ENCODE results near the gene MAGEB17.
"Not testable (repeated sequence)": the region's sequence is repeated elsewhere in the genome, so short reads cannot be mapped to it uniquely, and the experiment has no call there.

Gene MAGEB17

GRCh38 chrX:16148896-16149295 lies 18.4 kb upstream of the MAGEB17 start:
- ATAC-seq (ENCODE audit: insufficient read depth, low read depth) (no peak), DNase-seq (no peak)
- Histone ChIP-seq H3K4me2 (ENCODE audit: insufficient read depth, low read length) (no peak overlapping the region), H3K9me3 (ENCODE audit: insufficient read depth, low read length, severe bottlenecking) (no peaks in the 10 kb centered on the region), H3K9ac (ENCODE audit: low read depth, low read length) (no peak overlapping the region), H3K27me3 (ENCODE audit: insufficient read depth, low read length, poor library complexity) (no peaks in the 10 kb centered on the region), H2AFZ (ENCODE audit: low read depth, low read length) (no peak overlapping the region), H3K4me3 (ENCODE audit: low read depth in 1 of 2, low read length in 2 of 2) (no peak overlapping the region), H3K4me1 (ENCODE audit: insufficient read depth, low read length) (no peaks in the 10 kb centered on the region), H3K79me2 (ENCODE audit: insufficient read depth, low read length) (no peaks in the 10 kb centered on the region), H3K36me3 (ENCODE audit: insufficient read depth, low read length) (no peaks in the 10 kb centered on the region), H3K27ac (ENCODE audit: low read length) (no peak overlapping the region), H4K20me1 (ENCODE audit: insufficient read depth, low read length) (no peaks in the 10 kb centered on the region)
- TF ChIP-seq EZH2 (IDR thresholded peaks at IDR 0.05; ENCODE audit: borderline replicate concordance, low read depth, low read length, severe bottlenecking) (no peak), CTCF (IDR thresholded peaks at IDR 0.05; ENCODE audit: borderline replicate concordance, extremely low read depth, low read length, poor library complexity, severe bottlenecking) (no peak)

- Histone ChIP-seq H3K27ac (ENCODE audit: low read length) (no peak overlapping the region), H2AFZ (ENCODE audit: low read depth, low read length) (no peak overlapping the region), H4K20me1 (ENCODE audit: insufficient read depth, low read length) (no peaks in the 10 kb centered on the region), H3K9ac (ENCODE audit: low read depth, low read length) (no peak overlapping the region), H3K4me1 (ENCODE audit: insufficient read depth, low read length) (no peaks in the 10 kb centered on the region), H3K4me2 (ENCODE audit: insufficient read depth, low read length) (no peak overlapping the region), H3K79me2 (ENCODE audit: insufficient read depth, low read length) (no peaks in the 10 kb centered on the region), H3K27me3 (ENCODE audit: insufficient read depth, low read length, poor library complexity) (no peaks in the 10 kb centered on the region), H3K36me3 (ENCODE audit: insufficient read depth, low read length) (no peaks in the 10 kb centered on the region), H3K4me3 (ENCODE audit: low read depth in 1 of 2, low read length in 2 of 2) (no peak overlapping the region), H3K9me3 (ENCODE audit: insufficient read depth, low read length, severe bottlenecking) (no peaks in the 10 kb centered on the region)
- TF ChIP-seq EZH2 (IDR thresholded peaks at IDR 0.05; ENCODE audit: borderline replicate concordance, low read depth, low read length, severe bottlenecking) = no peak
- no peak for DNase-seq
- ATAC-seq (ENCODE audit: insufficient read depth, low read depth) = no peak
Measured at GRCh38 chrX:16155581-16156096, 11.6 kb upstream of the MAGEB17 start.

DNA sequence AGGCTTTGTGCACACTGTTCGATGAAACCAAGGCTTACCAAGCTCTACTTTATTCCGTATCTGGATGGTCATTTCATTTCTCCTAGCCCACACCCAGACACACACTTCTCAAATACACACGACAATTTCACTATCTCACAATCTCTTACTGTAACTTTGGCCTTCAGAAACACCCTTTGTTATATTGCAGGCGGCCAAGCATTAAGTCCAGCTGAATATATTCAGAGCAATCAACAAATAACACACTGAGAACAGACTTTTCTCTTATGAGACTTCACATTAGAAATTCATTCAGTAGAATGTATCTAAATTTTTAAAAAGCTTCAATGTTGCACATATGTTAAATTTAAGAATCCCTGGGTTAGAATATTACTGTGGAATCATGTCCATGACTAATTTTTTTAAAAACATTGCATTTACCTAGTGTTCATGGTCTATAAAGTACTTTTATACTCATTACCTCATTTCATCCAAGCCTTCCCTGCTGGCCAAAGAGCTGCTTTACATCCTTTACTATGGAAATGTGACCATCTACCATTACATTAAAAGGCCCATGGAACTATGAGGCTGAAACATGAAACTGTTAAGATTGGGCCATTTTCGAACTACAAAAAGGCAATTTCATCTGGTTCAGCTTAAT lies 10.5 kb upstream of the MAGEB17 start:
- no peak overlapping the region for H3K27ac ChIP-seq (ENCODE audit: low read length)
- TF ChIP-seq EZH2 (IDR thresholded peaks at IDR 0.05; ENCODE audit: borderline replicate concordance, low read depth, low read length, severe bottlenecking) (no peak), CTCF (IDR thresholded peaks at IDR 0.05; ENCODE audit: borderline replicate concordance, extremely low read depth, low read length, poor library complexity, severe bottlenecking) (no peak)
- H3K36me3 ChIP-seq (ENCODE audit: insufficient read depth, low read length) = no peaks in the 10 kb centered on the region
- H4K20me1 ChIP-seq (ENCODE audit: insufficient read depth, low read length) = no peaks in the 10 kb centered on the region
- H3K4me3 ChIP-seq (ENCODE audit: low read depth in 1 of 2, low read length in 2 of 2) = no peak overlapping the region
- H3K79me2 ChIP-seq (ENCODE audit: insufficient read depth, low read length) = no peaks in the 10 kb centered on the region
- no peaks in the 10 kb centered on the region for H3K4me1 ChIP-seq (ENCODE audit: insufficient read depth, low read length)
- no peaks in the 10 kb centered on the region for H3K9me3 ChIP-seq (ENCODE audit: insufficient read depth, low read length, severe bottlenecking)
- H3K9ac ChIP-seq (ENCODE audit: low read depth, low read length) = no peak overlapping the region
- DNase-seq (no peak), ATAC-seq (ENCODE audit: insufficient read depth, low read depth) (no peak)
- no peaks in the 10 kb centered on the region for H3K27me3 ChIP-seq (ENCODE audit: insufficient read depth, low read length, poor library complexity)
- H2AFZ ChIP-seq (ENCODE audit: low read depth, low read length) = no peak overlapping the region
- H3K4me2 ChIP-seq (ENCODE audit: insufficient read depth, low read length) = no peak overlapping the region

DNA sequence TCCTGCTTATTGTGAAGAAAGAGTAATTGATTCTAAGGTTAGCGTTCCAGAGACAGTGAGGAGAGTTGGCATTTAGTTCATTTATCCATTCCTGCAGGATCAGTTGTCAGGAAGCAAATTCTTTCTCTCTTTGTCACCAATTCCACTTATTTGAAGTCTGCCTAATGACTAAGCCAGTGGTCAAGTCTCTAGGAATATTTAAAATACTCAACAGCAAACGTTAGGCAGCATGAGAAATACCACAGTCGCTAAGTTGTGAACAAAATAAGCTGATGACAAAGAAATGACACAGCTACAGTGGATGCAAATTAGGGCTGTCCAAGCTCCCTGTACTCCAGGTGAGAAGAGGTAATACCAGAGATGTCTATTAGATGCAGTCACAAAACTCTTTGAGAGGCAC lies 6.6 kb upstream of the MAGEB17 start:
- Histone ChIP-seq H3K27me3 (ENCODE audit: insufficient read depth, low read length, poor library complexity) (no peaks in the 10 kb centered on the region), H3K9ac (ENCODE audit: low read depth, low read length) (no peak overlapping the region), H3K27ac (ENCODE audit: low read length) (no peak overlapping the region), H3K36me3 (ENCODE audit: insufficient read depth, low read length) (no peaks in the 10 kb centered on the region), H4K20me1 (ENCODE audit: insufficient read depth, low read length) (no peaks in the 10 kb centered on the region), H3K79me2 (ENCODE audit: insufficient read depth, low read length) (no peaks in the 10 kb centered on the region), H3K4me1 (ENCODE audit: insufficient read depth, low read length) (no peaks in the 10 kb centered on the region), H2AFZ (ENCODE audit: low read depth, low read length) (no peak overlapping the region), H3K9me3 (ENCODE audit: insufficient read depth, low read length, severe bottlenecking) (no peaks in the 10 kb centered on the region), H3K4me2 (ENCODE audit: insufficient read depth, low read length) (no peak overlapping the region), H3K4me3 (ENCODE audit: low read depth in 1 of 2, low read length in 2 of 2) (no peak overlapping the region)
- no peak for TF ChIP-seq EZH2 (IDR thresholded peaks at IDR 0.05; ENCODE audit: borderline replicate concordance, low read depth, low read length, severe bottlenecking)
- no peak for TF ChIP-seq CTCF (IDR thresholded peaks at IDR 0.05; ENCODE audit: borderline replicate concordance, extremely low read depth, low read length, poor library complexity, severe bottlenecking)
- no peak for DNase-seq
- ATAC-seq (ENCODE audit: insufficient read depth, low read depth) = no peak

GRCh38 chrX:16161173-16161572 lies 6.1 kb upstream of the MAGEB17 start:
- not testable (repeated sequence) for DNase-seq; H3K9me3 ChIP-seq (ENCODE audit: insufficient read depth, low read length, severe bottlenecking); H3K4me1 ChIP-seq (ENCODE audit: insufficient read depth, low read length); H3K36me3 ChIP-seq (ENCODE audit: insufficient read depth, low read length); H3K27me3 ChIP-seq (ENCODE audit: insufficient read depth, low read length, poor library complexity); H3K9ac ChIP-seq (ENCODE audit: low read depth, low read length); H3K27ac ChIP-seq (ENCODE audit: low read length); H3K79me2 ChIP-seq (ENCODE audit: insufficient read depth, low read length); ATAC-seq (ENCODE audit: insufficient read depth, low read depth); H4K20me1 ChIP-seq (ENCODE audit: insufficient read depth, low read length); H3K4me2 ChIP-seq (ENCODE audit: insufficient read depth, low read length); H3K4me3 ChIP-seq (ENCODE audit: low read depth in 1 of 2, low read length in 2 of 2); H2AFZ ChIP-seq (ENCODE audit: low read depth, low read length)
